HG02970 (cell line): ENCODE results near the gene MSANTD3.

Source experiments
- ATAC-seq: cut with Tn5 transposase; IDR thresholded peaks from one replicate; pipeline ENCODE4 v1.9.1; 2021; ENCODE audit warnings: mild to moderate bottlenecking, moderate library complexity, moderate number of reproducible peaks; ENCODE audit not compliant: unreplicated experiment, low FRiP score

Gene MSANTD3

GRCh38 chr9:100457517-100457916 lies 30.6 kb downstream of the MSANTD3 start:
- no peak for ATAC-seq

GRCh38 chr9:100459963-100460362 lies 33.0 kb downstream of the MSANTD3 start:
- ATAC-seq, result no peak

- no peak for ATAC-seq
Observed at GRCh38 chr9:100465274-100465673, 38.3 kb downstream of the MSANTD3 start.

- ATAC-seq, result no peak
Observed at GRCh38 chr9:100465761-100466160, 38.8 kb downstream of the MSANTD3 start.

- ATAC-seq, result no peak
Observed at GRCh38 chr9:100466171-100466828, 39.4 kb downstream of the MSANTD3 start.

GRCh38 chr9:100466829-100467221 lies 39.9 kb downstream of the MSANTD3 start:
- no peak for ATAC-seq

GRCh38 chr9:100468041-100468440 lies 41.1 kb downstream of the MSANTD3 start:
- no peak for ATAC-seq

GRCh38 chr9:100472268-100472667 lies 45.3 kb downstream of the MSANTD3 start:
- no peak for ATAC-seq

- ATAC-seq, result peak; percentile 59
Observed at GRCh38 chr9:100472788-100473275, 45.9 kb downstream of the MSANTD3 start, which contains the start of gene TMEFF1. TMEFF1 (plus strand) TSS chr9:100473149; CDS start chr9:100473545, 396 bp downstream.

- ATAC-seq, result peak; percentile 47
Observed at GRCh38 chr9:100473276-100474081, 46.5 kb downstream of the MSANTD3 start.

GRCh38 chr9:100474082-100474923 lies 47.4 kb downstream of the MSANTD3 start:
- no peak for ATAC-seq

- no peak for ATAC-seq
Observed at GRCh38 chr9:100474924-100475276, 48.0 kb downstream of the MSANTD3 start.

GRCh38 chr9:100477241-100477640 lies 50.3 kb downstream of the MSANTD3 start:
- ATAC-seq, result no peak

GRCh38 chr9:100478192-100478591 lies 51.2 kb downstream of the MSANTD3 start:
- no peak for ATAC-seq

- ATAC-seq, result no peak
Observed at GRCh38 chr9:100479820-100480219, 52.9 kb downstream of the MSANTD3 start.

GRCh38 chr9:100485196-100485595 lies 58.3 kb downstream of the MSANTD3 start:
- ATAC-seq, result no peak

- no peak for ATAC-seq
Observed at GRCh38 chr9:100486479-100487176, 59.7 kb downstream of the MSANTD3 start.

GRCh38 chr9:100488177-100488576 lies 61.2 kb downstream of the MSANTD3 start:
- no peak for ATAC-seq

GRCh38 chr9:100489836-100490235 lies 62.9 kb downstream of the MSANTD3 start:
- no peak for ATAC-seq

- ATAC-seq, result no peak
Observed at GRCh38 chr9:100492952-100493351, 66.0 kb downstream of the MSANTD3 start.
